Activated CD4-positive, alpha-beta T cell treated with anti-CD3 and anti-CD28 coated beads for 48 hours (primary cell): ENCODE results near the gene OOSP4A.

Experiments
- DNase-seq: peaks from one replicate; pipeline ENCODE4 v3.0.0-alpha.2; 2020

Gene OOSP4A

GRCh38 chr11:59963733-59964132 lies at the start of gene OOSP4A:
TSS of gene OOSP4A (plus strand) at chr11:59964033. CDS start at chr11:59964033, 0 bp downstream.
- no peak for DNase-seq

DNA sequence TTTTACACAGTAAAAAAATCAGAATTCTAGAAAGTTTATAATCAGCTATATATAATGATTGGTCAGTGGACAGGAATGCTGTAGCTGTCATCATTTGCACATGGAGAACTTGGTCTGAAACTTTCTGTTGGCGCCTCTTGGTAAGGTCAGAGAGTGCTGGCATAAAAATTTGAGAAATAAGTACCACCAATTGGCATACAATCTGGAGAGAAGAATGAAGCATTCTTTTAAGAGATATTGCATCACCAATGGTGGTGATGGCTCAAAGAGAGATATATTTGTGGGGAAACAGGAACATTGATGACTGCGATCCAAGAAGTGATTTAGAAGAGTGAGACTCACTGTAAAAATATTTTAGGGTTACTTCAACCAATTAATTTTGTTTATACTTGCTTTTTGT lies 45.4 kb upstream of the OOSP4A start:
- no peak for DNase-seq

DNA sequence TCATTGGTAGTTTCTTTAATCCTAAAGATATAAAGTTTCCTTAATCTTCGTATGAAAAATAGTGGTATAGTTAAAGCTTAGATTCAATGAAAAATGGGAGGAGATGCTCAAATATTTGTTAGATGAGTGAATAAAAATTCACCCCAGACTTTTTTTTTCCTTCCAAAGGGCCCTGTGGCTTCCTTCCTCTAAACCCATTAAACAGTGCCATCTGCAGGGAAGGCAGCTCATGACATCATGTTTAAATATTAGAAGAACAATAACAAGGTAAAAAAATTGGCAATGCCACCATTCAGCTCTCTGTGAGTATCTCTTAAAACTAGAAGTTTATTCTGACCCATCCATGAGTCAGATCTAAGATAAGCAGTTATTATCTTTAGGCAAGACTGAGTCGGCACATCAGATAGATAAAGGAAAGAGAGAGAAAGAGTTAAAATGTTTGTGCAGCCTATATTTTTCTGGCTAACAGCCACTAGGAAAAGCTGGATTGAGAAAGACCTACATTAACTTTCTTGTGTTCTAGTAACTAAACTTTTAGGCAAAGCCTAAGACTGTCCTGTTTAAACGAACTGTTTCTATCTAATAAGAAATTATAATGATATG lies 44.7 kb upstream of the OOSP4A start:
- DNase-seq, result peak; percentile 38

GRCh38 chr11:59923813-59924212 lies 40.0 kb upstream of the OOSP4A start:
- DNase-seq, result peak; percentile 5

DNA sequence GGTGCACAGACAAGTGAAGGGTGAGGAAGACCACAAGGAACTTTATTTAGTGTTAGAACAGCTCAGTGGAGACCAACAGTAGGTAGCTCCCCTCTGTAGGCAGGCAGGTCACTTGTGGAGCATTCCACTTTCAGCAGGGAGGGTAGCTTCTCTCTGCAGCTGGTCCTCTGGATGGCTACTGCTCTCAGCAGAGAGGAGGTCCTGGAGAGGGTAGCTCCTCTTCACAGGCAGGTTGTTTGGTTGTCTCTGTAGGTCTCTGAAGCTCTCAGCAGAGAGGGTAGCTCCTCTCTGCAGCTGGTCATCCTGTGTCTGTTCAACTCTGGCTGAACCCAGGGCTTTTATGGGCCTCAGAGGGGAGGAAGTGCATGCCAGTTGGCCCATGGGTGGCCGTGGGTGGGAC lies 32.1 kb upstream of the OOSP4A start:
- DNase-seq, result no peak

- no peak for DNase-seq
Measured at GRCh38 chr11:59938132-59938531, 25.7 kb upstream of the OOSP4A start, which contains the start of gene OOSP1. TSS of gene OOSP1 (plus strand) at chr11:59938432. CDS start at chr11:59938455, 23 bp downstream.

DNA sequence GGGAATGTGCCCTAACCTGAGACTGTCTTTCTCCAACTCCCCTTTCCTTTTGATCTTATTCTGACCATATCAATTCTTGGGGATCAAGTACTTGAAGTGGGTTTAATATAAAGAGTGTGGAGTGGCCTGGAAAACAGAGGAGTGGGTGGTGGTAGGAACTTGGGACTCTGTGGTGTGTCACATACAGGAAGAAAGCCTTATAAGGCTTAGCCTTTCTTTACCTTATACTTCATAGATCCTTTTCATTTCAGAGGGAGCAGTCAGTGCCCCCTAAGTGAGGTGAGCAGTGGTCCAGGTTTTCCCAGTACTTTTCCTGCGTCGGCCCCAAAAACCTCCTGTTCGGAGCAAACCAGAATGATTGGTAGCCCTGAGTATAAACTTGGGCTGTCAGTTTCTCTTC lies 25.1 kb upstream of the OOSP4A start:
- no peak for DNase-seq

DNA sequence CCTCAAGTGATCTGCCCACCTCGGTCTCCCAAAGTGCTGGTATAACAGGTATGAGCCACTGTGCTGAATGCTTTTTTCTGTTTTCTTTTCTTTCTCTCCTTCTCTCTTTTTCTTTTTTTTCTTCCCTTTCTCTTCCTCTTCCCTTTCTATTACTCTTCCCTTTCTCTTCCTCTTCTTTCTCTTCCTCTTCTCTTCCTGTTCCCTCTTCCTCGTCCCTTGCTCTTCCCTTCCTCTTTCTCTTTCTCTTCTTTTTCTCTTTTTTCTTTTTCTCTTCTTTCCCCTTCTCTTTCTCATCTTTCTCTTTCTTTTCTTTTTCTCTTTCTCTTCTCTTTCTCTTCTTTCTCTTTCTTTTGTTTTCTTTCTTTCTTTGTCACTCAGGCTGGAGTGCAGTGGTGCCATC lies 24.4 kb upstream of the OOSP4A start:
- no peak for DNase-seq

- DNase-seq, result no peak
Measured at GRCh38 chr11:59941091-59941490, 22.7 kb upstream of the OOSP4A start.

- DNase-seq, result no peak
Measured at GRCh38 chr11:59943997-59944714, 19.7 kb upstream of the OOSP4A start.

DNA sequence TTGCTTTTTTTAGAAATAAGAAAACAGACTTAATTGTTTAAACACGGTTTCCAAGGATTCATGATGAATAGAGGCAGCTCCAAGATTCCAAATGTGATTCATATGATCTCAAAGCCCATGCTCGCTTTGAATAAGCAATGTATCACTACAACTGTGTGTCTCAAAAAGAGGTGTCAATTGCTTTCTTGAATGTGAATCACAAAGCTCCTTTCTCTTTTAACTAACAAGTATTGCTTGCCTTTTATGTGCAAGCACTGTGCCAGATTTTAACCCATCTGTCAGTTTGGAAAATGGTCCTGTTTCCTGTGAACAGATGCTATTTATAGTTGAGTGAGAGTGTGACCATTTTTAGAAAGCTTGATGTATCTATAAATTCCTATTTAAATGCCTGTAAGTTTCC lies 19.1 kb upstream of the OOSP4A start:
- DNase-seq, result no peak

DNA sequence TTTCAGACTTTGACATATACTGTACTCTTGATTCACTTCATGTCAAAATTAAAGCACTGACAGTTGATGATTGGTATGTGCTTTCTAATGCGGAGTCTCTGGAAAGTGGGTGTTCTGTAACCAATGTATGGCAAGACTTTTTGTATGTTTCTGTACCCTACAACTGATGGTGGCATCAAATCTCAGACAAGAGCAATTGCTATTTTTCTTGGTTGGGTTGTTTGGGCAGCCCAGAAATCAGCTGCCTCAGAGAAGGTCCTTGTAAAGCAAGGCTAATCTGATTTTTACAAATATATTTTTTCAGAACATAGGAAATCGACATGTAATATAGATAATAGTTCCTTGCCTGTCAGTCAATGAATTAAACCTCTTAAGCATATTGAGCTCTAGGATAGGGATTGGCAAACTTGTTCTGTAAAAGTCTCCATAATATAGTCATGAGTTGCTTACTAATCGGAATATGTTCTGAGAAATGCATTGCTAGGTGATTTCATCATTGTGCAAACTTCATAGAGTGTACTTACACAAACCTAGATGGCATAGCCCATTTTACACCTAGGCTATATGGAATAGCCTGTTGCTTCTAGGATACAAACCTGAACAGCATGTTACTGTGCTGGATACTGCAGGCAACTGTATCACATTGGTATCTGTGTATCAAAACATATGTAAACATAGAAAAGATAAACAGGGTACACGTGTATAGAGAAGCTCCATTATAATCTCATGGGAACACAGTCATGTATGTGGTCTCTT lies 10.2 kb upstream of the OOSP4A start:
- no peak for DNase-seq

GRCh38 chr11:59954219-59954847 lies 9.5 kb upstream of the OOSP4A start:
- no peak for DNase-seq

DNA sequence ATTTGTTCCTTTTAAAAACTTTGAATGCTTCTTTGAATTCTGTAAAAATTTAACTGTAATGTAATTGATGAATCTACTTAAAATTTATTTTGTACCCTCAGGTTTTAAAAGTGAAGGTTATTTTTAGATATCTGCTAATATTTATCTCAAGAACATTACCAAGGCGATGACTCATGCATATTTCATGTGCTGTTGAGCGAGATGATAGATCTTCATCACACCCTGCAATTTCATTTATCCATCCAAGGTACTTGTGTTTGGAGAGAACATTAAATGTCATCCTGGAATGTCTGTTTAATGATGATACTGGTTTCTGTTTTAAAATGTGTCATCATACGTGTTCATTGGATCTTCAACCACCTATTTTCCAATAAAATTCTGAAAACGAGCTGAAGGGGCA lies 6.7 kb upstream of the OOSP4A start:
- DNase-seq, result no peak

DNA sequence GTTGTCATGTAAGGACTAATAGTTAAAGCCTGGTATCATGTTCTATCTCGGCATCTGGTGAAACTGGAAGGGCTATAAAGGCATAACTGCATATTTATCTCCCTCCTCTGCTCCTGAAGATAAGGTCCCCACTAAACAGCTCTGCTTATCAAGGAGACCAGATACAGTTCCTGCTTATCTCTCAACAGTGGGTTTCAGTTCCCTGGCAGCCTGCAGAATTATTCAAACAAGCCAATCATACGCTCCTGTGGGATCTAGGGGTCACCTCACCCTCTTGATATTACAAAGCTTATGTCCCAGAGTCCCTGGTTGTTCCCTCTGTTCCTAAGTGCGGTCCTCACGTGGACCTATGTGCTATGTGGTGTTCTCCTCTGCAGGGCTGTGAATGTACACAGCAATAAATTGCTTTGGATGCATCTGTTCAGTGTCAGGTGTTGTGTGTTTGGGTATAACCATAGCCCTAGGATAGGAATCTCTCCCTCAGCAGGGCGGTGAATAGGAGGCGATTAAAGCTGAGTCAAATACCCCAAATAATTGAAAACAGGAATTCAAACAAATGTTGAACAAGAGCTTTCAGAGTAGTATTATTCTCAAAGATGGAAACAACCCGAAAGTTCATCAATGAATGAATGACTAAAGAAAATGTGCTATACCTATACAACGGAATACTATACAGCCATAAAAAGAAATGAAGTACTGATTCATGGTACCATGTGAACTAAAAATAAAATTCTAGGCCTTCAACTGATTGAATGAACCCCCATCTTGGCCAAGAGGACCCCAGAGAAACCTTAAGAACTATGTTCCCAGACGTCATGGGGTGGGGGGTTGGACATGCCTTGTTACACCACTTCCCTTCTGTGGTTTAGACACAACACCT lies 3.1 kb upstream of the OOSP4A start:
- DNase-seq, result no peak

DNA sequence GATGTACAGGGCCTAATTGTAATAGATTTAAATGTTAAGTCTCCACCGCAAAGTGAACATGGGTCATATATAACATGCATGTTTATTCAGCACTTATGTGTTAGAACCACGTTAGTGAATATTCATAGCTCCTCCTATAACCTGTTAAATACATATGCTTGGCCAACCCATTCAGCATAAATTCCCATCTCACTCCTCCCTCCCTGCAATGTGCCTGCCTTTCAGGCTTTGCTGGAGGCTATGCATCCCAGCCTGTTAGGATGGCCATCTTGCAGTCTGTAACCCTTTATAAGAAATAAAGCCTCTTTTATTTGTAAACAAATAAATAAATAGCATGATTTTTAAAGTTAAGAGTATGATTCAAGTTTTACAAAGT lies 1.7 kb upstream of the OOSP4A start:
- DNase-seq, result no peak

DNA sequence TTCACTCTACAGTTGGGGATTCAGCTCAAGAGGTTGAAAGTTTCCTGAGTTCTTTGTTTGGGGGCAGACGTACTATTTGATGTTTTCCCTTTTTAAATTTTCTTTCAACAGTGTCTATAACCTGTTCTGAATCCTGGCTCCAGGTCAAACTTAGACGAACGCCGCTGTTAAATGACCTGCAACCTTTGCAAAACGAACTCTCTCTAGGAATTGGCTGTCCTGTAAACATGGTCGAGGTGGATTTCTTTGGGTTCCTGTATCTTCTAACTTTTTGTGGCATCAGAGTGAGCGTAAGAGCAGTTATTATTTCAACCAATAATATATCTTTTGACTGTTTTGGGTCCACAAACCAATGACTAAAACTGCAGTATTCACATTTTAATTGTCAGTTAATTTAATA lies 1.6 kb downstream of the OOSP4A start:
- DNase-seq, result no peak

DNA sequence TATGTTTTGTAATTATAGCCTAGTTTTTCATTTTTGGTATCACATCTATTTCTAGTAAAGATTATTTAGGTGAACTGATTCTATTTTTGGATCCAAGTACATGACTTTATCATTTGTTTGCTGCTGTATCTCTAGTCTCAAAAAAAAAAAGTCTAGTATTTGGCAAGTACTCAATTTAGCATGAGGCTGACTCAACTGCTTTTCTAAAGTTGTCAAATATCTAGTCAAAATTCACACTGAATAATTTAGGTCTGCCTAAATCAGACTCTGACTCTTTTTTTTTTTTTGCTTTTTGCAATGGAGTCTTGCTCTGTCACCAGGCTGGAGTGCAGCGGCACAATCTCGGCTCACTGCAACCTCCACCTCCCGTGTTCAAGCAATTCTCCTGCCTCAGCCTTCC lies 2.4 kb downstream of the OOSP4A start:
- no peak for DNase-seq

- DNase-seq, result no peak
Measured at GRCh38 chr11:59967677-59968394, 4.0 kb downstream of the OOSP4A start.

DNA sequence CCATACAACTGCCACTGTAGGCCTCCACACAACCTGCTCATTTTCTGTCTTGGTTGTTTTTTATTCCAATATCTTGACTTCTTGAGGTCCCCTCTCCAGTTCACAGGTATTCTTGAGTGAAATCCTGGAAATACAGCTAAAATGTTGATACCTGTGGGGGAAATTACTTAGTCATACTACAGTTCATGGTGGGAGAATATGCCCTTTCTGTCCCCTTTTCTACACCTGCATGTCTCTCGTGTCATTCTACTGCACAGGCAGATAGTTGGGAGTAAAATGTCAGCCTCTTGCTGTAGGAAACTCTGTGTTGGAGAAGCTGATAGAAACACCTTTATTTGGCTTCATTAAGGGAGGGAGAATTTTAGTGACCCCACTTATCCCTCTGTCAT lies 4.6 kb downstream of the OOSP4A start:
- DNase-seq, result no peak

DNA sequence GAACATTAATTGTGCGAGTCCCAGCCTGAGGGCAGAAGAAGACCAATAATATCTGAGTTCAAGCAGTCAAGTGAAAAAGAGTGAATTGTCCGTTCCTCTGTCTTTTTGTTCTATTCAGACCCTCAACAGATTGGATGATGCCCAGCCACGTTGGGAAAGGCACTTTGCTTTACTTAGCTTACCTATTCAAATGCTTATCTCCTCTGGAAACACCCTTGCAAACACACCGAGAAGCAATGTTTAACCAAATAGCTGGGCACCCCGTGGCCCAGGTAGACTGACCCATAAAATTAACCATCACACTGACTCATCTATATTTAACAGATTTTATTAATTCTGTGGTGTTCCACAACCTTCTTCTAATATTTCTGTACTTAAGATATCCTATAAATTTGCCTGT lies 9.3 kb downstream of the OOSP4A start:
- DNase-seq, result no peak
